Measurements from ENCODE around the gene MAN1B1.

GRCh38 chr9:137084526-137084925 is 2.3 kb upstream of the MAN1B1 start:
- TF ChIP-seq, protein P1, sequence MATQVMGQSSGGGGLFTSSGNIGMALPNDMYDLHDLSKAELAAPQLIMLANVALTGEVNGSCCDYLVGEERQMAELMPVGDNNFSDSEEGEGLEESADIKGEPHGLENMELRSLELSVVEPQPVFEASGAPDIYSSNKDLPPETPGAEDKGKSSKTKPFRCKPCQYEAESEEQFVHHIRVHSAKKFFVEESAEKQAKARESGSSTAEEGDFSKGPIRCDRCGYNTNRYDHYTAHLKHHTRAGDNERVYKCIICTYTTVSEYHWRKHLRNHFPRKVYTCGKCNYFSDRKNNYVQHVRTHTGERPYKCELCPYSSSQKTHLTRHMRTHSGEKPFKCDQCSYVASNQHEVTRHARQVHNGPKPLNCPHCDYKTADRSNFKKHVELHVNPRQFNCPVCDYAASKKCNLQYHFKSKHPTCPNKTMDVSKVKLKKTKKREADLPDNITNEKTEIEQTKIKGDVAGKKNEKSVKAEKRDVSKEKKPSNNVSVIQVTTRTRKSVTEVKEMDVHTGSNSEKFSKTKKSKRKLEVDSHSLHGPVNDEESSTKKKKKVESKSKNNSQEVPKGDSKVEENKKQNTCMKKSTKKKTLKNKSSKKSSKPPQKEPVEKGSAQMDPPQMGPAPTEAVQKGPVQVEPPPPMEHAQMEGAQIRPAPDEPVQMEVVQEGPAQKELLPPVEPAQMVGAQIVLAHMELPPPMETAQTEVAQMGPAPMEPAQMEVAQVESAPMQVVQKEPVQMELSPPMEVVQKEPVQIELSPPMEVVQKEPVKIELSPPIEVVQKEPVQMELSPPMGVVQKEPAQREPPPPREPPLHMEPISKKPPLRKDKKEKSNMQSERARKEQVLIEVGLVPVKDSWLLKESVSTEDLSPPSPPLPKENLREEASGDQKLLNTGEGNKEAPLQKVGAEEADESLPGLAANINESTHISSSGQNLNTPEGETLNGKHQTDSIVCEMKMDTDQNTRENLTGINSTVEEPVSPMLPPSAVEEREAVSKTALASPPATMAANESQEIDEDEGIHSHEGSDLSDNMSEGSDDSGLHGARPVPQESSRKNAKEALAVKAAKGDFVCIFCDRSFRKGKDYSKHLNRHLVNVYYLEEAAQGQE (IDR thresholded peaks at IDR 0.05; ENCODE audit: insufficient read depth in 1 of 2, low read depth in 2 of 2, low read length in 2 of 2), result no peak
- TF ChIP-seq TAF1 (IDR thresholded peaks at IDR 0.05; ENCODE audit: borderline replicate concordance, insufficient read depth, low read length), result no peak
- no peak for TF ChIP-seq POLR2AphosphoS5 (IDR thresholded peaks at IDR 0.05; ENCODE audit: low read depth, low read length)
- TF ChIP-seq FOXP2 (optimal IDR thresholded peaks at IDR 0.05; ENCODE audit: borderline replicate concordance, extremely low read depth, extremely low read length, insufficient read depth), result no peak
- no peak for TF ChIP-seq SIN3A (IDR thresholded peaks at IDR 0.05; ENCODE audit: borderline replicate concordance, insufficient read depth, low read length)
